Lung (tissue), 12 donors: ENCODE measurements around the gene TNFRSF18. TPM values are rescaled to one million over a fixed set of nuclear protein-coding genes. Genes with fewer than 3 reads are reported as not detected.

Experiments
- ATAC-seq: fragments of 200-7000 bp; cut with Tn5 transposase; one replicate; pipeline ENCODE4 v1.9.1; 2020; ENCODE audit warnings: moderate number of reproducible peaks; ENCODE audit not compliant: insufficient read depth, low FRiP score
- DNase-seq, 3 donors: peaks; one replicate each; pipeline ENCODE4 v3.0.0-alpha.2; 2013 to 2017
- H3K27ac ChIP-seq, 2 donors: one replicate each; pipeline ENCODE4 v1.5.1; 2013; ENCODE audit warnings: mild to moderate bottlenecking in 2 of 2, moderate library complexity in 2 of 2, control low read depth in 1 of 2, inconsistent platforms in 1 of 2, low read depth in 1 of 2, low read length in 1 of 2
- H3K27me3 ChIP-seq, 3 donors: one replicate each; pipeline ENCODE4 v1.5.1; 2013; ENCODE audit warnings: low read length in 2 of 3; ENCODE audit not compliant: control insufficient read depth in 3 of 3, insufficient read depth in 3 of 3
- H3K36me3 ChIP-seq, 4 donors: one replicate each; pipeline ENCODE4 v1.5.1; 2013; ENCODE audit warnings: low read length in 4 of 4, mild to moderate bottlenecking in 1 of 4, moderate library complexity in 1 of 4; ENCODE audit not compliant: control insufficient read depth in 4 of 4, insufficient read depth in 4 of 4
- H3K4me1 ChIP-seq, 5 donors: one replicate each; pipeline ENCODE4 v1.5.1; 2013; ENCODE audit warnings: low read length in 5 of 5, mild to moderate bottlenecking in 2 of 5, moderate library complexity in 1 of 5; ENCODE audit not compliant: control insufficient read depth in 5 of 5, insufficient read depth in 5 of 5
- H3K4me3 ChIP-seq: one replicate; pipeline ENCODE4 v1.5.1; 2013; ENCODE audit warnings: mild to moderate bottlenecking, control low read depth, moderate library complexity
- H3K9ac ChIP-seq, 2 donors: one replicate each; pipeline ENCODE4 v1.5.1; 2013; ENCODE audit warnings: low read length in 2 of 2, control low read depth in 1 of 2; ENCODE audit not compliant: insufficient read depth in 1 of 2
- H3K9me3 ChIP-seq, 4 donors: one replicate each; pipeline ENCODE4 v1.5.1; 2013; ENCODE audit warnings: low read length in 3 of 4, mild to moderate bottlenecking in 1 of 4, moderate library complexity in 1 of 4; ENCODE audit not compliant: control insufficient read depth in 4 of 4, insufficient read depth in 3 of 4
- CTCF ChIP-seq: IDR thresholded peaks from 2 replicates; pipeline ENCODE4 v1.5.1; 2012; ENCODE audit warnings: mild to moderate bottlenecking; ENCODE audit errors: control extremely low read depth, extremely low read depth
- WGBS, 2 donors: extraction: QIAGEN DNeasy Blood & Tissue Kit; methylation state at CpG; one replicate each; pipeline ENCODE4 v1.1.7; 2013; 5-methylcytosine and 5-hydroxymethylcytosine counted together
- polyA plus RNA-seq, 2 donors: library from polyadenylated mRNA; stranded (reverse); fragments of 200-250 nt; gene quantifications; one replicate each; pipeline ENCODE4 v1.2.1, GENCODE V29; 2013
- total RNA-seq, 2 donors: library from RNA; depleted of rRNA in 1 of 2; stranded (reverse); fragments of >200 nt in 1 of 2; gene quantifications; one replicate each; pipeline ENCODE4 v1.2.1, GENCODE V29; 2014 to 2021
- donor health status: control.
- donor health status: control.
- donor health status: Bipolar disorder and iron deficiency.
- donor health status: healthy.
- donor health status: DM: yes; HTN: yes; CAD: no.

TNFRSF18 gene
- total and polyA plus RNA-seq, 4 donors, result 1.8 to 4.0 (median 2.4) TPM

- peaks cover 0 to 6% (median under 1%) of the 10 kb centered on the region in 4 donors for H3K36me3 ChIP-seq
- peaks cover 0 to 27% (median 0%) of the 10 kb centered on the region in 3 donors for H3K27me3 ChIP-seq
- H3K9ac ChIP-seq, result no peak overlapping the region
- no peak for TF ChIP-seq CTCF
- peaks cover 0 to 17% (median 0%) of the 10 kb centered on the region in 5 donors for H3K4me1 ChIP-seq
- H3K4me3 ChIP-seq, result no peak overlapping the region
- H3K9me3 ChIP-seq, result peaks cover 0 to 8% (median 0%) of the 10 kb centered on the region in 4 donors
- H3K27ac ChIP-seq, result no peak overlapping the region
- ATAC-seq (no peak), DNase-seq (no peak)
- WGBS, 2 donors, result 82 to 87% methylated on average over 22 of the region's 22 CpGs
Measured at GRCh38 chr1:1236176-1236763, 29.9 kb upstream of the TNFRSF18 start.

- WGBS, 2 donors, result 93 to 95% methylated on average over 25 to 27 of the region's 27 CpGs
- peaks cover 0 to 6% (median under 1%) of the 10 kb centered on the region in 4 donors for H3K36me3 ChIP-seq
- no peak overlapping the region for H3K9ac ChIP-seq
- peaks cover 0 to 8% (median 0%) of the 10 kb centered on the region in 4 donors for H3K9me3 ChIP-seq
- H3K4me1 ChIP-seq, result peaks cover 0 to 18% (median 5%) of the 10 kb centered on the region in 5 donors
- H3K4me3 ChIP-seq, result no peak overlapping the region
- DNase-seq (no peak), ATAC-seq (no peak)
- TF ChIP-seq CTCF, result no peak
- H3K27ac ChIP-seq, result no peak overlapping the region
- peaks cover 0 to 27% (median 0%) of the 10 kb centered on the region in 3 donors for H3K27me3 ChIP-seq
Measured at GRCh38 chr1:1235016-1235744, 28.8 kb upstream of the TNFRSF18 start.

GRCh38 chr1:1234180-1234808 is 27.9 kb upstream of the TNFRSF18 start:
- H3K36me3 ChIP-seq, result peaks cover 0 to 6% (median under 1%) of the 10 kb centered on the region in 4 donors
- H3K4me1 ChIP-seq, result peaks cover 0 to 26% (median 7%) of the 10 kb centered on the region in 5 donors
- ATAC-seq (no peak), DNase-seq (no peak)
- 96 to 97% methylated on average over 28 of the region's 28 CpGs for WGBS, 2 donors
- no peak overlapping the region for H3K4me3 ChIP-seq
- no peak overlapping the region for H3K9ac ChIP-seq
- no peak overlapping the region for H3K27ac ChIP-seq
- peaks cover 0 to 8% (median 0%) of the 10 kb centered on the region in 4 donors for H3K9me3 ChIP-seq
- peaks cover 0 to 20% (median 0%) of the 10 kb centered on the region in 3 donors for H3K27me3 ChIP-seq
- no peak for TF ChIP-seq CTCF
